Measurements from ENCODE around the gene IFT80. TPM values are rescaled to one million over a fixed set of nuclear protein-coding genes. Genes with fewer than 3 reads are reported as not detected.

The IFT80 gene
- total and polyA plus RNA-seq, 10 of the 15 experiments (the other 5 are each of a cell fraction or from before 2014, with no cell fraction given), result 6.5 to 21.5 (median 14.1) TPM

GRCh38 chr3:160399125-160400029 is at the start of gene IFT80, which contains the start of gene SMC4 (continued):
- peak; percentile 22; the same call in 1 of the 2 replicates for TF ChIP-seq ZNF207 (IDR thresholded peaks at IDR 0.05; ENCODE audit: borderline replicate concordance)
- no peak for TF ChIP-seq NFYA (IDR thresholded peaks at IDR 0.05; ENCODE audit: borderline replicate concordance, low read depth, low read length)
- TF ChIP-seq, protein P1, sequence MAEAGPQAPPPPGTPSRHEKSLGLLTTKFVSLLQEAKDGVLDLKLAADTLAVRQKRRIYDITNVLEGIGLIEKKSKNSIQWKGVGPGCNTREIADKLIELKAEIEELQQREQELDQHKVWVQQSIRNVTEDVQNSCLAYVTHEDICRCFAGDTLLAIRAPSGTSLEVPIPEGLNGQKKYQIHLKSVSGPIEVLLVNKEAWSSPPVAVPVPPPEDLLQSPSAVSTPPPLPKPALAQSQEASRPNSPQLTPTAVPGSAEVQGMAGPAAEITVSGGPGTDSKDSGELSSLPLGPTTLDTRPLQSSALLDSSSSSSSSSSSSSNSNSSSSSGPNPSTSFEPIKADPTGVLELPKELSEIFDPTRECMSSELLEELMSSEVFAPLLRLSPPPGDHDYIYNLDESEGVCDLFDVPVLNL (IDR thresholded peaks at IDR 0.05; ENCODE audit: low read depth, low read length), result peak; percentile 90
- peak; percentile 71; the same call in 1 of the 2 replicates for TF ChIP-seq GABPA (IDR thresholded peaks at IDR 0.05; ENCODE audit: low read depth)
- no peak for TF ChIP-seq IRF4 (IDR thresholded peaks at IDR 0.05; ENCODE audit: low read depth, low read length)
- peak; percentile 93 for TF ChIP-seq PML (IDR thresholded peaks at IDR 0.05; ENCODE audit: low read length)
- TF ChIP-seq MYC (IDR thresholded peaks at IDR 0.05; ENCODE audit: insufficient read depth, insufficient read length, insufficient replicate concordance, low read length, severe bottlenecking), result no peak
- peak; percentile 63; the same call in 1 of the 2 replicates for TF ChIP-seq NFIC (IDR thresholded peaks at IDR 0.05; ENCODE audit: low read depth, low read length)
- TF ChIP-seq CREB1 (IDR thresholded peaks at IDR 0.05; ENCODE audit: low read depth), result peak; percentile 95
- TF ChIP-seq, protein P2, sequence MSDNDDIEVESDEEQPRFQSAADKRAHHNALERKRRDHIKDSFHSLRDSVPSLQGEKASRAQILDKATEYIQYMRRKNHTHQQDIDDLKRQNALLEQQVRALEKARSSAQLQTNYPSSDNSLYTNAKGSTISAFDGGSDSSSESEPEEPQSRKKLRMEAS (IDR thresholded peaks at IDR 0.05; ENCODE audit: low read depth, low read length), result no peak
- peak; percentile 90; the same call in 2 of the 3 replicates for TF ChIP-seq POU2F2 (IDR thresholded peaks at IDR 0.05; ENCODE audit: borderline replicate concordance, low read depth, low read length)
- TF ChIP-seq ASH2L (IDR thresholded peaks at IDR 0.05; ENCODE audit: borderline replicate concordance, low read depth), result peak; percentile 53; the same call in 1 of the 2 replicates
- no peak for TF ChIP-seq TCF7 (IDR thresholded peaks at IDR 0.05; ENCODE audit: borderline replicate concordance)
- TF ChIP-seq SKIL (IDR thresholded peaks at IDR 0.05; ENCODE audit: low read depth, poor library complexity, severe bottlenecking), result peak; percentile 51
- peak; percentile 90 for TF ChIP-seq ZNF384 (IDR thresholded peaks at IDR 0.05; ENCODE audit: borderline replicate concordance, low read depth, low read length)
- TF ChIP-seq JUND (IDR thresholded peaks at IDR 0.05; ENCODE audit: low read depth, low read length), result no peak
- no peak for TF ChIP-seq STAT1 (conservative IDR thresholded peaks at IDR 0.05)
- no peak for TF ChIP-seq EGR1 (IDR thresholded peaks at IDR 0.05; ENCODE audit: borderline replicate concordance in 1 of 2, low read depth in 2 of 2, low read length in 2 of 2)
- peak; percentile 79 for TF ChIP-seq POLR2A (IDR thresholded peaks at IDR 0.05; ENCODE audit: low read depth, low read length)
- TF ChIP-seq, protein P3, sequence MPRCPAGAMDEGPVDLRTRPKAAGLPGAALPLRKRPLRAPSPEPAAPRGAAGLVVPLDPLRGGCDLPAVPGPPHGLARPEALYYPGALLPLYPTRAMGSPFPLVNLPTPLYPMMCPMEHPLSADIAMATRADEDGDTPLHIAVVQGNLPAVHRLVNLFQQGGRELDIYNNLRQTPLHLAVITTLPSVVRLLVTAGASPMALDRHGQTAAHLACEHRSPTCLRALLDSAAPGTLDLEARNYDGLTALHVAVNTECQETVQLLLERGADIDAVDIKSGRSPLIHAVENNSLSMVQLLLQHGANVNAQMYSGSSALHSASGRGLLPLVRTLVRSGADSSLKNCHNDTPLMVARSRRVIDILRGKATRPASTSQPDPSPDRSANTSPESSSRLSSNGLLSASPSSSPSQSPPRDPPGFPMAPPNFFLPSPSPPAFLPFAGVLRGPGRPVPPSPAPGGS (IDR thresholded peaks at IDR 0.05; ENCODE audit: borderline replicate concordance, insufficient read depth, low read depth, low read length, poor library complexity, severe bottlenecking), result no peak
- peak; percentile 82; the same call in 1 of the 2 replicates for TF ChIP-seq SMAD5 (IDR thresholded peaks at IDR 0.05; ENCODE audit: low read depth)
- peak; percentile 99 for TF ChIP-seq CHD2 (IDR thresholded peaks at IDR 0.05; ENCODE audit: borderline replicate concordance, low read depth, low read length)
- TF ChIP-seq HCFC1 (IDR thresholded peaks at IDR 0.05; ENCODE audit: low read length), result peak; percentile 40
- TF ChIP-seq STAT3 (IDR thresholded peaks at IDR 0.05; ENCODE audit: low read depth, low read length), result no peak

Measured in GM12878 (cell line).